Measurements from ENCODE around the gene AGXT2. TPM values are rescaled to one million over a fixed set of nuclear protein-coding genes. Genes with fewer than 3 reads are reported as not detected.

The AGXT2 gene
- total RNA-seq = not detected

GRCh38 chr5:35047785-35048404 is at the start of gene AGXT2:
Gene AGXT2 (minus strand): TSS chr5:35047949. CDS start chr5:35047892, 57 bp downstream.
- Mint-ChIP-seq H3K27ac (no peak within 1 kb of the TSS), H3K36me3 (ENCODE audit: low read depth) (no peaks in the 10 kb centered on the region), H3K9me3 (no peaks in the 10 kb centered on the region), H3K4me3 (no peak within 1 kb of the TSS), H3K27me3 (peaks cover 22% of the 10 kb centered on the region), H3K4me1 (no peaks in the 10 kb centered on the region)
- no peak for ATAC-seq (replicated peaks)

GRCh38 chr5:35096932-35097331 is 49.2 kb upstream of the AGXT2 start:
- Mint-ChIP-seq H3K4me3 (no peak overlapping the region), H3K27me3 (peaks cover 20% of the 10 kb centered on the region), H3K27ac (no peak overlapping the region), H3K36me3 (ENCODE audit: low read depth) (no peaks in the 10 kb centered on the region), H3K4me1 (no peaks in the 10 kb centered on the region), H3K9me3 (no peaks in the 10 kb centered on the region)
- ATAC-seq (replicated peaks) = no peak

GRCh38 chr5:35096216-35096615 is 48.5 kb upstream of the AGXT2 start:
- Mint-ChIP-seq H3K9me3 (no peaks in the 10 kb centered on the region), H3K4me3 (no peak overlapping the region), H3K27ac (no peak overlapping the region), H3K27me3 (peaks cover 17% of the 10 kb centered on the region), H3K36me3 (ENCODE audit: low read depth) (no peaks in the 10 kb centered on the region), H3K4me1 (no peaks in the 10 kb centered on the region)
- ATAC-seq (replicated peaks) = no peak

GRCh38 chr5:35095366-35095765 is 47.6 kb upstream of the AGXT2 start:
- Mint-ChIP-seq H3K4me1 (no peaks in the 10 kb centered on the region), H3K9me3 (no peaks in the 10 kb centered on the region), H3K4me3 (no peak overlapping the region), H3K36me3 (ENCODE audit: low read depth) (no peaks in the 10 kb centered on the region), H3K27ac (no peak overlapping the region), H3K27me3 (peaks cover 14% of the 10 kb centered on the region)
- ATAC-seq (replicated peaks) = no peak

GRCh38 chr5:35094948-35095347 is 47.2 kb upstream of the AGXT2 start:
- H3K4me1 Mint-ChIP-seq = no peaks in the 10 kb centered on the region
- H3K27me3 Mint-ChIP-seq = peaks cover 14% of the 10 kb centered on the region
- H3K27ac Mint-ChIP-seq = no peak overlapping the region
- ATAC-seq (replicated peaks) = no peak
- H3K9me3 Mint-ChIP-seq = no peaks in the 10 kb centered on the region
- H3K36me3 Mint-ChIP-seq (ENCODE audit: low read depth) = no peaks in the 10 kb centered on the region
- no peak overlapping the region for H3K4me3 Mint-ChIP-seq

GRCh38 chr5:35092703-35093102 is 45.0 kb upstream of the AGXT2 start:
- ATAC-seq (replicated peaks) = no peak
- Mint-ChIP-seq H3K9me3 (no peaks in the 10 kb centered on the region), H3K36me3 (ENCODE audit: low read depth) (no peaks in the 10 kb centered on the region), H3K27me3 (peaks cover 10% of the 10 kb centered on the region), H3K4me1 (no peaks in the 10 kb centered on the region), H3K27ac (no peak overlapping the region), H3K4me3 (no peak overlapping the region)

- Mint-ChIP-seq H3K36me3 (ENCODE audit: low read depth) (no peaks in the 10 kb centered on the region), H3K9me3 (no peaks in the 10 kb centered on the region)
- no peak for ATAC-seq (replicated peaks)
Measured at GRCh38 chr5:35091704-35092103, 44.0 kb upstream of the AGXT2 start.

GRCh38 chr5:35089334-35090314 is 41.9 kb upstream of the AGXT2 start:
- Mint-ChIP-seq H3K36me3 (ENCODE audit: low read depth) (no peaks in the 10 kb centered on the region), H3K4me1 (no peaks in the 10 kb centered on the region), H3K4me3 (no peak overlapping the region), H3K27me3 (peaks cover 9% of the 10 kb centered on the region), H3K9me3 (no peaks in the 10 kb centered on the region), H3K27ac (no peak overlapping the region)
- peak; percentile 38 for ATAC-seq (replicated peaks)

More at GRCh38 chr5:35091704-35092103, 44.0 kb upstream of the AGXT2 start:
- no peak overlapping the region for H3K27ac Mint-ChIP-seq
- peaks cover 9% of the 10 kb centered on the region for H3K27me3 Mint-ChIP-seq
- no peaks in the 10 kb centered on the region for H3K4me1 Mint-ChIP-seq
- no peak overlapping the region for H3K4me3 Mint-ChIP-seq

- Mint-ChIP-seq H3K36me3 (ENCODE audit: low read depth) (no peaks in the 10 kb centered on the region), H3K27me3 (peaks cover 12% of the 10 kb centered on the region), H3K4me1 (no peaks in the 10 kb centered on the region), H3K27ac (no peak overlapping the region), H3K9me3 (no peaks in the 10 kb centered on the region), H3K4me3 (no peak overlapping the region)
- ATAC-seq (replicated peaks) = no peak
Measured at GRCh38 chr5:35087991-35088390, 40.2 kb upstream of the AGXT2 start.

- no peak for ATAC-seq (replicated peaks)
- H3K27me3 Mint-ChIP-seq = peaks cover 9% of the 10 kb centered on the region
- H3K27ac Mint-ChIP-seq = no peak overlapping the region
- H3K4me3 Mint-ChIP-seq = no peak overlapping the region
- no peaks in the 10 kb centered on the region for H3K4me1 Mint-ChIP-seq
- H3K36me3 Mint-ChIP-seq (ENCODE audit: low read depth) = no peaks in the 10 kb centered on the region
- no peaks in the 10 kb centered on the region for H3K9me3 Mint-ChIP-seq
Measured at GRCh38 chr5:35083150-35083549, 35.4 kb upstream of the AGXT2 start.

- no peak for ATAC-seq (replicated peaks)
- no peaks in the 10 kb centered on the region for H3K9me3 Mint-ChIP-seq
- no peak overlapping the region for H3K27ac Mint-ChIP-seq
- H3K4me3 Mint-ChIP-seq = no peak overlapping the region
- H3K27me3 Mint-ChIP-seq = peaks cover 12% of the 10 kb centered on the region
- H3K4me1 Mint-ChIP-seq = no peaks in the 10 kb centered on the region
- H3K36me3 Mint-ChIP-seq (ENCODE audit: low read depth) = no peaks in the 10 kb centered on the region
Measured at GRCh38 chr5:35082530-35082929, 34.8 kb upstream of the AGXT2 start.

- Mint-ChIP-seq H3K4me3 (no peak overlapping the region), H3K27me3 (peaks cover 10% of the 10 kb centered on the region), H3K36me3 (ENCODE audit: low read depth) (no peaks in the 10 kb centered on the region), H3K27ac (no peak overlapping the region), H3K4me1 (no peaks in the 10 kb centered on the region), H3K9me3 (no peaks in the 10 kb centered on the region)
- no peak for ATAC-seq (replicated peaks)
Measured at GRCh38 chr5:35081134-35081533, 33.4 kb upstream of the AGXT2 start.

GRCh38 chr5:35073160-35073559 is 25.4 kb upstream of the AGXT2 start:
- H3K9me3 Mint-ChIP-seq = no peaks in the 10 kb centered on the region
- no peaks in the 10 kb centered on the region for H3K4me1 Mint-ChIP-seq
- H3K27ac Mint-ChIP-seq = no peak overlapping the region
- H3K36me3 Mint-ChIP-seq (ENCODE audit: low read depth) = no peaks in the 10 kb centered on the region
- no peak for ATAC-seq (replicated peaks)
- H3K27me3 Mint-ChIP-seq = peaks cover 18% of the 10 kb centered on the region
- no peak overlapping the region for H3K4me3 Mint-ChIP-seq

GRCh38 chr5:35069188-35069587 is 21.4 kb upstream of the AGXT2 start:
- Mint-ChIP-seq H3K36me3 (ENCODE audit: low read depth) (no peaks in the 10 kb centered on the region), H3K9me3 (no peaks in the 10 kb centered on the region), H3K4me3 (no peak overlapping the region), H3K4me1 (no peaks in the 10 kb centered on the region), H3K27ac (no peak overlapping the region), H3K27me3 (peaks cover 22% of the 10 kb centered on the region)
- no peak for ATAC-seq (replicated peaks)

GRCh38 chr5:35067985-35068384 is 20.2 kb upstream of the AGXT2 start:
- ATAC-seq (replicated peaks) = no peak
- Mint-ChIP-seq H3K4me3 (no peak overlapping the region), H3K27me3 (peaks cover 29% of the 10 kb centered on the region), H3K27ac (no peak overlapping the region), H3K9me3 (no peaks in the 10 kb centered on the region), H3K4me1 (no peaks in the 10 kb centered on the region), H3K36me3 (ENCODE audit: low read depth) (no peaks in the 10 kb centered on the region)

Data from activated T-helper 17 cell treated with anti-CD3 and anti-CD28 coated beads, Interleukin-2, amount 50 U/mL, for 72 hours (primary cell).